T-helper 17 cell (primary cell): ENCODE measurements around the gene ATP8A2. TPM values are rescaled to one million over a fixed set of nuclear protein-coding genes. Genes with fewer than 3 reads are reported as not detected.
A peak's percentile ranks its signal among the peaks of the same experiment; 100 is the strongest.
"Not testable (repeated sequence)": the region's sequence is repeated elsewhere in the genome, so short reads cannot be mapped to it uniquely, and the experiment has no call there.

Source experiments
- ATAC-seq: fragments of 150-1000 bp; cut with Tn5 transposase; 2 replicates; pipeline ENCODE4 v1.10.0; 2021; ENCODE audit warnings: mild to moderate bottlenecking, moderate library complexity
- DNase-seq, 3 donors: peaks; one replicate each; pipeline versions ENCODE4 v3.0.0 to v3.0.0-alpha.2; 2020 to 2021
- H3K9me3 ChIP-seq: one replicate; pipeline ENCODE4 v1.7.0; 2013; ENCODE audit warnings: low read length, mild to moderate bottlenecking; ENCODE audit not compliant: control insufficient read depth, poor library complexity, severe bottlenecking
- H3K27ac Mint-ChIP-seq: one replicate; pipeline ENCODE4 v1.8.0; 2022; ENCODE audit warnings: mild to moderate bottlenecking, moderate library complexity, mixed read lengths
- H3K27me3 Mint-ChIP-seq: one replicate; pipeline ENCODE4 v1.8.0; 2022; ENCODE audit warnings: mixed read lengths
- H3K36me3 Mint-ChIP-seq: one replicate; pipeline ENCODE4 v1.8.0; 2022; ENCODE audit warnings: low read depth, mixed read lengths
- H3K4me1 Mint-ChIP-seq: one replicate; pipeline ENCODE4 v1.8.0; 2022; ENCODE audit warnings: mild to moderate bottlenecking, mixed read lengths
- H3K4me3 Mint-ChIP-seq: one replicate; pipeline ENCODE4 v1.8.0; 2022; ENCODE audit warnings: mild to moderate bottlenecking, moderate library complexity, mixed read lengths
- total RNA-seq, 4 donors: library from RNA in 2 of 4; stranded (reverse) in 2 of 4; gene quantifications; one replicate each; pipeline ENCODE4 v1.2.3 and lab custom pipeline; 2022 to 2026

Gene ATP8A2
- total RNA-seq, 2 donors from 2014 or later: 0.18 to 0.20 TPM

- no peaks in the 10 kb centered on the region for H3K9me3 ChIP-seq
- Mint-ChIP-seq H3K4me1 (no peaks in the 10 kb centered on the region), H3K4me3 (no peak overlapping the region), H3K27me3 (peaks cover 14% of the 10 kb centered on the region), H3K27ac (no peak overlapping the region), H3K36me3 (no peaks in the 10 kb centered on the region)
- no peak for ATAC-seq
- DNase-seq: no peak
Observed at GRCh38 chr13:25541434-25542123, 169.8 kb downstream of the ATP8A2 start.

GRCh38 chr13:25548991-25549390 is 177.2 kb downstream of the ATP8A2 start:
- ATAC-seq, H3K36me3 Mint-ChIP-seq, H3K27ac Mint-ChIP-seq, H3K9me3 ChIP-seq, H3K4me3 Mint-ChIP-seq, H3K4me1 Mint-ChIP-seq, DNase-seq: not testable (repeated sequence)
- H3K27me3 Mint-ChIP-seq: peaks cover 13% of the 10 kb centered on the region

GRCh38 chr13:25561812-25562211 is 190.0 kb downstream of the ATP8A2 start:
- no peak overlapping the region for H3K27ac Mint-ChIP-seq
- peaks cover 56% of the 10 kb centered on the region for H3K27me3 Mint-ChIP-seq
- no peak for DNase-seq
- no peaks in the 10 kb centered on the region for H3K36me3 Mint-ChIP-seq
- H3K4me1 Mint-ChIP-seq: no peaks in the 10 kb centered on the region
- no peak overlapping the region for H3K4me3 Mint-ChIP-seq
- no peaks in the 10 kb centered on the region for H3K9me3 ChIP-seq
- no peak for ATAC-seq

- Mint-ChIP-seq H3K4me3 (no peak overlapping the region), H3K4me1 (peaks cover 2% of the 10 kb centered on the region), H3K27ac (no peak overlapping the region), H3K36me3 (peaks cover 3% of the 10 kb centered on the region), H3K27me3 (peaks cover 66% of the 10 kb centered on the region)
- DNase-seq (no peak), ATAC-seq (no peak)
- H3K9me3 ChIP-seq: no peaks in the 10 kb centered on the region
Observed at GRCh38 chr13:25570185-25570584, 198.4 kb downstream of the ATP8A2 start.

GRCh38 chr13:25571237-25571636 is 199.5 kb downstream of the ATP8A2 start:
- Mint-ChIP-seq H3K27ac (no peak overlapping the region), H3K4me1 (peaks cover 4% of the 10 kb centered on the region), H3K27me3 (peaks cover 68% of the 10 kb centered on the region), H3K36me3 (peaks cover 3% of the 10 kb centered on the region), H3K4me3 (no peak overlapping the region)
- H3K9me3 ChIP-seq: no peaks in the 10 kb centered on the region
- no peak for DNase-seq
- ATAC-seq: no peak

- not testable (repeated sequence) for H3K36me3 Mint-ChIP-seq, H3K27ac Mint-ChIP-seq, DNase-seq, ATAC-seq, H3K9me3 ChIP-seq, H3K4me3 Mint-ChIP-seq, H3K4me1 Mint-ChIP-seq
- H3K27me3 Mint-ChIP-seq: peaks cover 68% of the 10 kb centered on the region
Observed at GRCh38 chr13:25572171-25572570, 200.4 kb downstream of the ATP8A2 start.

- Mint-ChIP-seq H3K36me3 (peaks cover 3% of the 10 kb centered on the region), H3K27me3 (peaks cover 77% of the 10 kb centered on the region), H3K4me1 (peaks cover 4% of the 10 kb centered on the region), H3K4me3 (no peak overlapping the region), H3K27ac (no peak overlapping the region)
- ATAC-seq: peak; percentile 71
- H3K9me3 ChIP-seq: no peaks in the 10 kb centered on the region
- DNase-seq: peak in 2 of 3 donors; percentile 15 to 61
Observed at GRCh38 chr13:25574437-25575411, 202.9 kb downstream of the ATP8A2 start.

GRCh38 chr13:25575562-25575961 is 203.8 kb downstream of the ATP8A2 start:
- no peak for ATAC-seq
- Mint-ChIP-seq H3K4me1 (peaks cover 4% of the 10 kb centered on the region), H3K36me3 (no peaks in the 10 kb centered on the region), H3K27ac (no peak overlapping the region), H3K4me3 (no peak overlapping the region), H3K27me3 (peaks cover 69% of the 10 kb centered on the region)
- no peaks in the 10 kb centered on the region for H3K9me3 ChIP-seq
- DNase-seq: no peak

- DNase-seq: no peak
- H3K27me3 Mint-ChIP-seq: peaks cover 65% of the 10 kb centered on the region
- no peak overlapping the region for H3K27ac Mint-ChIP-seq
- ATAC-seq: no peak
- H3K4me3 Mint-ChIP-seq: no peak overlapping the region
- no peaks in the 10 kb centered on the region for H3K9me3 ChIP-seq
- H3K4me1 Mint-ChIP-seq: peaks cover 4% of the 10 kb centered on the region
- H3K36me3 Mint-ChIP-seq: no peaks in the 10 kb centered on the region
Observed at GRCh38 chr13:25578526-25578925, 206.8 kb downstream of the ATP8A2 start.

- Mint-ChIP-seq H3K27me3 (peaks cover 67% of the 10 kb centered on the region), H3K4me1 (peaks cover 4% of the 10 kb centered on the region), H3K27ac (no peak overlapping the region), H3K4me3 (no peak overlapping the region), H3K36me3 (no peaks in the 10 kb centered on the region)
- H3K9me3 ChIP-seq: no peaks in the 10 kb centered on the region
- DNase-seq (no peak), ATAC-seq (no peak)
Observed at GRCh38 chr13:25579221-25579620, 207.4 kb downstream of the ATP8A2 start.

- H3K9me3 ChIP-seq: no peaks in the 10 kb centered on the region
- ATAC-seq (no peak), DNase-seq (no peak)
- Mint-ChIP-seq H3K27ac (no peak overlapping the region), H3K36me3 (no peaks in the 10 kb centered on the region), H3K27me3 (peaks cover 70% of the 10 kb centered on the region), H3K4me3 (no peak overlapping the region), H3K4me1 (no peaks in the 10 kb centered on the region)
Observed at GRCh38 chr13:25581351-25581750, 209.6 kb downstream of the ATP8A2 start.

GRCh38 chr13:25584087-25584486 is 212.3 kb downstream of the ATP8A2 start:
- Mint-ChIP-seq H3K4me1 (no peaks in the 10 kb centered on the region), H3K27ac (no peak overlapping the region), H3K36me3 (no peaks in the 10 kb centered on the region), H3K27me3 (peaks cover 65% of the 10 kb centered on the region), H3K4me3 (no peak overlapping the region)
- ATAC-seq (no peak), DNase-seq (no peak)
- H3K9me3 ChIP-seq: no peaks in the 10 kb centered on the region

GRCh38 chr13:25585000-25585399 is 213.2 kb downstream of the ATP8A2 start:
- H3K9me3 ChIP-seq: no peaks in the 10 kb centered on the region
- H3K4me1 Mint-ChIP-seq: no peaks in the 10 kb centered on the region
- H3K27ac Mint-ChIP-seq: no peak overlapping the region
- H3K36me3 Mint-ChIP-seq: no peaks in the 10 kb centered on the region
- DNase-seq (no peak), ATAC-seq (no peak)
- H3K27me3 Mint-ChIP-seq: peaks cover 58% of the 10 kb centered on the region
- H3K4me3 Mint-ChIP-seq: no peak overlapping the region
